Measurements from ENCODE around the gene ETFRF1. TPM values are rescaled to one million over a fixed set of nuclear protein-coding genes. Genes with fewer than 3 reads are reported as not detected.

ETFRF1 gene
- total RNA-seq, 1 donor from 2014 or later = 15.1 TPM

- Histone ChIP-seq H3K27me3 (ENCODE audit: control insufficient read depth in 3 of 3, insufficient read depth in 3 of 3, low read length in 3 of 3) (no peaks in the 10 kb centered on the region), H3K4me1 (ENCODE audit: control insufficient read depth in 3 of 3, insufficient read depth in 3 of 3, low read length in 3 of 3) (no peaks in the 10 kb centered on the region), H3K27ac (ENCODE audit: low read depth, low read length) (no peak overlapping the region), H3K36me3 (ENCODE audit: control insufficient read depth in 3 of 3, insufficient read depth in 3 of 3, low read length in 3 of 3) (peaks cover 6 to 17% (median 13%) of the 10 kb centered on the region in 3 donors), H3K9me3 (ENCODE audit: control insufficient read depth in 3 of 3, low read length in 3 of 3) (no peaks in the 10 kb centered on the region), H3K9ac (ENCODE audit: low read depth in 1 of 3, low read length in 3 of 3) (no peak overlapping the region), H3K4me3 (ENCODE audit: low read length in 3 of 3) (no peak overlapping the region)
Measured at GRCh38 chr12:25207411-25207810, 12.4 kb downstream of the ETFRF1 start.

GRCh38 chr12:25207846-25208245 lies 12.8 kb downstream of the ETFRF1 start:
- Histone ChIP-seq H3K27me3 (ENCODE audit: control insufficient read depth in 3 of 3, insufficient read depth in 3 of 3, low read length in 3 of 3) (no peaks in the 10 kb centered on the region), H3K4me1 (ENCODE audit: control insufficient read depth in 3 of 3, insufficient read depth in 3 of 3, low read length in 3 of 3) (no peaks in the 10 kb centered on the region)

GRCh38 chr12:25208554-25208953 lies 13.5 kb downstream of the ETFRF1 start:
- peaks cover 6 to 17% (median 13%) of the 10 kb centered on the region in 3 donors for H3K36me3 ChIP-seq (ENCODE audit: control insufficient read depth in 3 of 3, insufficient read depth in 3 of 3, low read length in 3 of 3)
- H3K27ac ChIP-seq (ENCODE audit: low read depth, low read length) = no peak overlapping the region
- H3K4me1 ChIP-seq (ENCODE audit: control insufficient read depth in 3 of 3, insufficient read depth in 3 of 3, low read length in 3 of 3) = no peaks in the 10 kb centered on the region
- H3K9ac ChIP-seq (ENCODE audit: low read depth in 1 of 3, low read length in 3 of 3) = no peak overlapping the region
- no peak overlapping the region for H3K4me3 ChIP-seq (ENCODE audit: low read length in 3 of 3)
- no peaks in the 10 kb centered on the region for H3K27me3 ChIP-seq (ENCODE audit: control insufficient read depth in 3 of 3, insufficient read depth in 3 of 3, low read length in 3 of 3)
- H3K9me3 ChIP-seq (ENCODE audit: control insufficient read depth in 3 of 3, low read length in 3 of 3) = no peaks in the 10 kb centered on the region

More at GRCh38 chr12:25207846-25208245, 12.8 kb downstream of the ETFRF1 start:
- H3K9me3 ChIP-seq (ENCODE audit: control insufficient read depth in 3 of 3, low read length in 3 of 3) = no peaks in the 10 kb centered on the region
- peaks cover 6 to 17% (median 13%) of the 10 kb centered on the region in 3 donors for H3K36me3 ChIP-seq (ENCODE audit: control insufficient read depth in 3 of 3, insufficient read depth in 3 of 3, low read length in 3 of 3)
- no peak overlapping the region for H3K9ac ChIP-seq (ENCODE audit: low read depth in 1 of 3, low read length in 3 of 3)
- H3K27ac ChIP-seq (ENCODE audit: low read depth, low read length) = no peak overlapping the region
- no peak overlapping the region for H3K4me3 ChIP-seq (ENCODE audit: low read length in 3 of 3)

GRCh38 chr12:25213338-25213737 lies 18.3 kb downstream of the ETFRF1 start:
- peaks cover 0 to 5% (median 4%) of the 10 kb centered on the region in 3 donors for H3K36me3 ChIP-seq (ENCODE audit: control insufficient read depth in 3 of 3, insufficient read depth in 3 of 3, low read length in 3 of 3)
- H3K4me3 ChIP-seq (ENCODE audit: low read length in 3 of 3) = no peak overlapping the region
- no peak overlapping the region for H3K9ac ChIP-seq (ENCODE audit: low read depth in 1 of 3, low read length in 3 of 3)

GRCh38 chr12:25236190-25236589 lies 41.2 kb downstream of the ETFRF1 start:
- no peaks in the 10 kb centered on the region for H3K27me3 ChIP-seq (ENCODE audit: control insufficient read depth in 3 of 3, insufficient read depth in 3 of 3, low read length in 3 of 3)
- H3K4me1 ChIP-seq (ENCODE audit: control insufficient read depth in 3 of 3, insufficient read depth in 3 of 3, low read length in 3 of 3) = peaks cover 0 to 3% (median 0%) of the 10 kb centered on the region in 3 donors
- H3K36me3 ChIP-seq (ENCODE audit: control insufficient read depth in 3 of 3, insufficient read depth in 3 of 3, low read length in 3 of 3) = peaks cover 0 to 3% (median 0%) of the 10 kb centered on the region in 3 donors
- H3K9ac ChIP-seq (ENCODE audit: low read depth in 1 of 3, low read length in 3 of 3) = no peak overlapping the region
- H3K9me3 ChIP-seq (ENCODE audit: control insufficient read depth in 3 of 3, low read length in 3 of 3) = no peaks in the 10 kb centered on the region
- no peak overlapping the region for H3K4me3 ChIP-seq (ENCODE audit: low read length in 3 of 3)
- no peak overlapping the region for H3K27ac ChIP-seq (ENCODE audit: low read depth, low read length)

More at GRCh38 chr12:25213338-25213737, 18.3 kb downstream of the ETFRF1 start:
- no peak overlapping the region for H3K27ac ChIP-seq (ENCODE audit: low read depth, low read length)
- H3K9me3 ChIP-seq (ENCODE audit: control insufficient read depth in 3 of 3, low read length in 3 of 3) = no peaks in the 10 kb centered on the region
- no peaks in the 10 kb centered on the region for H3K4me1 ChIP-seq (ENCODE audit: control insufficient read depth in 3 of 3, insufficient read depth in 3 of 3, low read length in 3 of 3)
- H3K27me3 ChIP-seq (ENCODE audit: control insufficient read depth in 3 of 3, insufficient read depth in 3 of 3, low read length in 3 of 3) = no peaks in the 10 kb centered on the region

- peaks cover 0 to 3% (median 0%) of the 10 kb centered on the region in 3 donors for H3K36me3 ChIP-seq (ENCODE audit: control insufficient read depth in 3 of 3, insufficient read depth in 3 of 3, low read length in 3 of 3)
- peaks cover 0 to 3% (median 0%) of the 10 kb centered on the region in 3 donors for H3K4me1 ChIP-seq (ENCODE audit: control insufficient read depth in 3 of 3, insufficient read depth in 3 of 3, low read length in 3 of 3)
- no peaks in the 10 kb centered on the region for H3K27me3 ChIP-seq (ENCODE audit: control insufficient read depth in 3 of 3, insufficient read depth in 3 of 3, low read length in 3 of 3)
- H3K9ac ChIP-seq (ENCODE audit: low read depth in 1 of 3, low read length in 3 of 3) = no peak overlapping the region
- no peak overlapping the region for H3K4me3 ChIP-seq (ENCODE audit: low read length in 3 of 3)
- no peaks in the 10 kb centered on the region for H3K9me3 ChIP-seq (ENCODE audit: control insufficient read depth in 3 of 3, low read length in 3 of 3)
- no peak overlapping the region for H3K27ac ChIP-seq (ENCODE audit: low read depth, low read length)
Measured at GRCh38 chr12:25236626-25237025, 41.6 kb downstream of the ETFRF1 start.

- Histone ChIP-seq H3K27me3 (ENCODE audit: control insufficient read depth in 3 of 3, insufficient read depth in 3 of 3, low read length in 3 of 3) (no peaks in the 10 kb centered on the region), H3K4me1 (ENCODE audit: control insufficient read depth in 3 of 3, insufficient read depth in 3 of 3, low read length in 3 of 3) (no peaks in the 10 kb centered on the region), H3K4me3 (ENCODE audit: low read length in 3 of 3) (no peak overlapping the region), H3K9me3 (ENCODE audit: control insufficient read depth in 3 of 3, low read length in 3 of 3) (no peaks in the 10 kb centered on the region), H3K27ac (ENCODE audit: low read depth, low read length) (no peak overlapping the region), H3K9ac (ENCODE audit: low read depth in 1 of 3, low read length in 3 of 3) (no peak overlapping the region), H3K36me3 (ENCODE audit: control insufficient read depth in 3 of 3, insufficient read depth in 3 of 3, low read length in 3 of 3) (peaks cover 0 to 5% (median 0%) of the 10 kb centered on the region in 3 donors)
Measured at GRCh38 chr12:25241167-25242020, 46.4 kb downstream of the ETFRF1 start.

GRCh38 chr12:25242981-25243679 lies 48.1 kb downstream of the ETFRF1 start:
- no peaks in the 10 kb centered on the region for H3K9me3 ChIP-seq (ENCODE audit: control insufficient read depth in 3 of 3, low read length in 3 of 3)
- H3K4me1 ChIP-seq (ENCODE audit: control insufficient read depth in 3 of 3, insufficient read depth in 3 of 3, low read length in 3 of 3) = no peaks in the 10 kb centered on the region
- peaks cover 0 to 5% (median 0%) of the 10 kb centered on the region in 3 donors for H3K36me3 ChIP-seq (ENCODE audit: control insufficient read depth in 3 of 3, insufficient read depth in 3 of 3, low read length in 3 of 3)
- H3K4me3 ChIP-seq (ENCODE audit: low read length in 3 of 3) = no peak overlapping the region
- no peak overlapping the region for H3K9ac ChIP-seq (ENCODE audit: low read depth in 1 of 3, low read length in 3 of 3)
- H3K27ac ChIP-seq (ENCODE audit: low read depth, low read length) = no peak overlapping the region
- H3K27me3 ChIP-seq (ENCODE audit: control insufficient read depth in 3 of 3, insufficient read depth in 3 of 3, low read length in 3 of 3) = no peaks in the 10 kb centered on the region

GRCh38 chr12:25243680-25243990 lies 48.6 kb downstream of the ETFRF1 start:
- Histone ChIP-seq H3K4me3 (ENCODE audit: low read length in 3 of 3) (no peak overlapping the region), H3K4me1 (ENCODE audit: control insufficient read depth in 3 of 3, insufficient read depth in 3 of 3, low read length in 3 of 3) (no peaks in the 10 kb centered on the region), H3K9ac (ENCODE audit: low read depth in 1 of 3, low read length in 3 of 3) (no peak overlapping the region), H3K36me3 (ENCODE audit: control insufficient read depth in 3 of 3, insufficient read depth in 3 of 3, low read length in 3 of 3) (peaks cover 0 to 5% (median 0%) of the 10 kb centered on the region in 3 donors), H3K27ac (ENCODE audit: low read depth, low read length) (no peak overlapping the region), H3K9me3 (ENCODE audit: control insufficient read depth in 3 of 3, low read length in 3 of 3) (no peaks in the 10 kb centered on the region), H3K27me3 (ENCODE audit: control insufficient read depth in 3 of 3, insufficient read depth in 3 of 3, low read length in 3 of 3) (no peaks in the 10 kb centered on the region)

- no peak overlapping the region for H3K27ac ChIP-seq (ENCODE audit: low read depth, low read length)
- H3K4me3 ChIP-seq (ENCODE audit: low read length in 3 of 3) = no peak overlapping the region
- peaks cover 0 to 5% (median 0%) of the 10 kb centered on the region in 3 donors for H3K36me3 ChIP-seq (ENCODE audit: control insufficient read depth in 3 of 3, insufficient read depth in 3 of 3, low read length in 3 of 3)
- peaks cover 3 to 7% (median 4%) of the 10 kb centered on the region in 3 donors for H3K4me1 ChIP-seq (ENCODE audit: control insufficient read depth in 3 of 3, insufficient read depth in 3 of 3, low read length in 3 of 3)
- no peak overlapping the region for H3K9ac ChIP-seq (ENCODE audit: low read depth in 1 of 3, low read length in 3 of 3)
- no peaks in the 10 kb centered on the region for H3K27me3 ChIP-seq (ENCODE audit: control insufficient read depth in 3 of 3, insufficient read depth in 3 of 3, low read length in 3 of 3)
- H3K9me3 ChIP-seq (ENCODE audit: control insufficient read depth in 3 of 3, low read length in 3 of 3) = no peaks in the 10 kb centered on the region
Measured at GRCh38 chr12:25245491-25245890, 50.5 kb downstream of the ETFRF1 start.
